ENCODE data around the gene AFG1L.

The AFG1L gene

GRCh38 chr6:108432792-108433191 lies 137.9 kb downstream of the AFG1L start:
- TF ChIP-seq CTCF (conservative IDR thresholded peaks at IDR 0.05) (no peak), ZFX (IDR thresholded peaks at IDR 0.05) (no peak)
- H3K27ac ChIP-seq = no peak overlapping the region

- H3K27ac ChIP-seq = no peak overlapping the region
- TF ChIP-seq ZFX (IDR thresholded peaks at IDR 0.05) (no peak), CTCF (conservative IDR thresholded peaks at IDR 0.05) (no peak)
Measured at GRCh38 chr6:108434222-108434621, 139.4 kb downstream of the AFG1L start.

GRCh38 chr6:108435391-108435790 lies 140.5 kb downstream of the AFG1L start:
- H3K27ac ChIP-seq = no peak overlapping the region

GRCh38 chr6:108436771-108437170 lies 141.9 kb downstream of the AFG1L start:
- H3K27ac ChIP-seq = no peak overlapping the region
- TF ChIP-seq CTCF (conservative IDR thresholded peaks at IDR 0.05) (no peak), ZFX (IDR thresholded peaks at IDR 0.05) (no peak)

More at GRCh38 chr6:108435391-108435790, 140.5 kb downstream of the AFG1L start:
- TF ChIP-seq ZFX (IDR thresholded peaks at IDR 0.05) = no peak
- TF ChIP-seq CTCF (conservative IDR thresholded peaks at IDR 0.05) = no peak

- H3K27ac ChIP-seq = no peak overlapping the region
- TF ChIP-seq ZFX (IDR thresholded peaks at IDR 0.05) (no peak), CTCF (conservative IDR thresholded peaks at IDR 0.05) (no peak)
Measured at GRCh38 chr6:108437821-108438220, 143.0 kb downstream of the AFG1L start.

GRCh38 chr6:108438918-108439317 lies 144.1 kb downstream of the AFG1L start:
- TF ChIP-seq ZFX (IDR thresholded peaks at IDR 0.05) = no peak
- TF ChIP-seq CTCF (conservative IDR thresholded peaks at IDR 0.05) = no peak
- no peak overlapping the region for H3K27ac ChIP-seq

- TF ChIP-seq CTCF (conservative IDR thresholded peaks at IDR 0.05) (no peak), ZFX (IDR thresholded peaks at IDR 0.05) (no peak)
Measured at GRCh38 chr6:108441141-108441540, 146.3 kb downstream of the AFG1L start.

More at GRCh38 chr6:108441141-108441540, 146.3 kb downstream of the AFG1L start:
- no peak overlapping the region for H3K27ac ChIP-seq

Measured in C4-2B (cell line).